Ecto neural progenitor cell (in vitro differentiated cells): Measurements from ENCODE around the gene XYLT1.
A peak's percentile ranks its signal among the peaks of the same experiment; 100 is the strongest.
"Not testable (repeated sequence)": the region's sequence is repeated elsewhere in the genome, so short reads cannot be mapped to it uniquely, and the experiment has no call there.

ENCODE experiments used
- DNase-seq: peaks from one replicate; pipeline ENCODE4 v3.0.0-alpha.2; 2018; ENCODE audit warnings: low spot score

XYLT1 gene

DNA sequence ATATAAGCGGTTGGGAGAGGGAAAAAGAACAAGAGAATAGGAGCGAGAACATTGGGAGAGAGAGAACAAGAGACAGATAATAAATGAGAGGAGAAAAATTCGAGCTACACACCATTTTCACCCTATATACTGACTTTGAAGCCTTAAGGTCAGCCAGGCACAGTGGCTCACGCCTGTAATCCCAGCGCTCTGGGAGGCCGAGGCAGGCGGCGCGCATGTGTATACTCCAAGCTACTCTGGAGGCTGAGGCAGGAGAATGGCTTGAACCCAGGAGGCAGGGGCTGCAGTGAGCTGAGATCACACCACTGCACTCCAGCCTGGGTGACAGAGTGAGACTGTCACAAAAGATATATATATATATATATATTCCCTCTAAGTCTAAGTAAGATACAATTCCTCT is 164.5 kb downstream of the XYLT1 start:
- DNase-seq: not testable (repeated sequence)

DNA sequence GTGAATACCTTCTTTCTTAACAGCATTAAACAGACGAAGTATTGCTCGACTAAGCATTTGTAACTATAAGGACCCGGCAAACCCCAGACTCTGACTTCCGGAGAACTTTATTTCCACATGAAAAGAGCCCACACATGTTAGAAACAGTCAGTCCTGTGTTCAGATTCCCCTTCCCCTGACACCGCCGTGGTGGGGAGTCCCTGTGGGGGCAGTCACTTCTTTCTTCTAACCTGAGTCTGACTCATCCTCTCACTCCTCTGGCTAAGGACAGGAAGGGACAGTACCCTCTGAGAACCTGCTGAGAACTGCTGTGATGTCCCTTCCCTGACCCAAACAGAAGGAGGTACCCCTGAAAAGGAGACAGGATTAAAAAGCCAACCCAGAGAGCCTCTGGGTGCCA is 165.1 kb downstream of the XYLT1 start:
- DNase-seq: no peak

DNA sequence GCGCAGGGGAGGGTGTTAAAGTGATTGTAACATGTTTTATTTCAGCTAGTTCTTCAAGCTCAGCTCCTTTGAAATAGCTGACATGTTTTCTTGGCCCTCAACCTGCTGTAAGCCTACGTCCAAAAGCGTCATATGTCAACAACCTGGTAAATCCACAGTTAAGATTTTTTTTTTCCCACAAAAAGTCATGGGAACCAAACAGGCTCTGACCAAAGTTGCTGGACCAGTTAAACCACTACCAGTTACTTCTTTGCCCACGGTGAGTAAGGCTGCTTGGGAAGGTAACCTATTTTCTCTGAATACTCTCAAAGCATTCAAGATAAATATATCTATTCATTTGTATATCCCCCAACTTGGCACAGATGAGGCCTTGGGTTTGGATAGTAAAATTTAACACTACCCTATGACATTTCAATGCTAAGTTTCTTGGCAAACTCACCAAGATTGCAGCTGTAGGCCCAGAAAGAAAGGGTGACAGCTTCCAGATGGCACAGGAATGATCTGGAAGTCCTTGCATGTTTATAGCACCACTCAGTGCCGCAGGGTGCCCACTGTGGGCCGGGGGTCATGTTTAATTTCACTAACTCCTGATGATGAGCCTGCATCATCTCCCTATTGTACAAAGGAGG is 166.2 kb downstream of the XYLT1 start:
- DNase-seq: no peak

DNA sequence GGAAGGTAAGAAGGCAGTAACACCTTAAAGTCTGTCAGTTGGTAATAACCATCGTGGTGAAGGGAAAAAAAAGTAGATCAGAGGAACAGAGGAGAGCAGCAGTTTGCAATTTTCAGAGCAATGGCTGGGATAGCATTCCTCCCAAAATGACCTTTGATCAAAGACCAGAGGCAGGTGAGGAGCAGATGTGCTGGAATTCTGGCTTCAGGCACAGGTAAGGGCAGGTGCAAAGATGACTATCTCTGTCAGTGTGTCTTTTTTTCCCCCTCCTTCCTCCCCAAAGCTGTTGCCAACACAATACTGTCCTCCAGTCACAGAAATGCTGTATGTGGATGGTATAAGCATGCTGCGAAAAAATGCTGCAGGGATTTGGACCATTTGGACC is 166.7 kb downstream of the XYLT1 start:
- DNase-seq: no peak

DNA sequence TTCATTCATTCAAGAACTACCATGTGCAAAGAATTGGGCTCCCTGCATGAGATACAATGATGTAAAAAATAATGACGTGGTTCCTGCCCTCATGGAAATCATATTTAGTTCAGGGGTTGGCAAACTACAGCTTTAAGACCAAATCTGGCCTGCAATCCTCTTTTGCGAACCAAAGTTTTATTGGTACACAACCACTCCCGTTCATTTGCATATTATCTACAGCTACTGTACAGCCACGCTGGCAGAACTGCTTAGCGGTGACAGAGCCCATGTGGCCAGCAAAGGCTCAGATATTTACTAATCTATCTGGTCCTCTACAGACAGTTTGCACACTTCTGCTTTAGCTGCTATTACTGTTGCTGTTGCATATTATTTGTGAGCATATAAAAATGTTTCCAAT is 167.7 kb downstream of the XYLT1 start:
- DNase-seq: no peak

DNA sequence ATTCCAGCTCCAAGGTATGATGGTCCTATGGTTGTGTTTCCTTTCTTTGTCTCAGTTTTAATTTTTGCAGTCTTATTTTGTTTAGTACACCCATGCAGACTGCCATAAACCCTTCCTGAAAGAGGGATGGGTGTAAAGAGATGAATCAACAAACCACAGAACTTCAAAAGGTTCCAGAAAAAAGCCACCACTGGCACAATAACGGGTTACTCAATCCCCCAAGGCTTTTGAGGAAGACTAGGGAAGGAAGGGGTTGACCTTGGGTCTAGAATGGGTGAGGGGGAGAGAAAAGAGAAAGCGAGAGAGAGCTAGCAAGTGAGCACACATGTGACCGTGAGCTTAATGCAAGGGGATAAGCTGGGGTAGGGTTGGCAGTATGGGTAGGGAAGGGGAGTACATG is 168.1 kb downstream of the XYLT1 start:
- no peak for DNase-seq

DNA sequence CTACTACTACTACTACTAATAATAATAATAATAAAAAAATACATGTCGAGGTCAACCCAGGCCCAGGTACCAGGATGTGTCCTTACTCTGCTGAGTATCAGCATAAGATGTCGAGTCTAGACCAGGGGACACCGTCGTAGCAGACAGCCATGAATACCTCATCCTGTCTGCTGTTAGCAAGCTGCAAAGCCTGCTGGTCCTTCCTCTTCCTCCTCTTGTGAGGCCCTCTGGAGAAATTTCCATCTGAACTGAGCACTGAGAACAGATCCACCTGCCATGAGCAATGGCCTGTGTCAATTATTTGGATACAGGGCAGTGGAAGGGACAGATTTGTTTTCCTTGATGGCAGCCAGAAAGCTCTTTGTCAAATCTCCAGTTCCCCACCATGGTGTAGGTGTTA is 168.5 kb downstream of the XYLT1 start:
- no peak for DNase-seq

DNA sequence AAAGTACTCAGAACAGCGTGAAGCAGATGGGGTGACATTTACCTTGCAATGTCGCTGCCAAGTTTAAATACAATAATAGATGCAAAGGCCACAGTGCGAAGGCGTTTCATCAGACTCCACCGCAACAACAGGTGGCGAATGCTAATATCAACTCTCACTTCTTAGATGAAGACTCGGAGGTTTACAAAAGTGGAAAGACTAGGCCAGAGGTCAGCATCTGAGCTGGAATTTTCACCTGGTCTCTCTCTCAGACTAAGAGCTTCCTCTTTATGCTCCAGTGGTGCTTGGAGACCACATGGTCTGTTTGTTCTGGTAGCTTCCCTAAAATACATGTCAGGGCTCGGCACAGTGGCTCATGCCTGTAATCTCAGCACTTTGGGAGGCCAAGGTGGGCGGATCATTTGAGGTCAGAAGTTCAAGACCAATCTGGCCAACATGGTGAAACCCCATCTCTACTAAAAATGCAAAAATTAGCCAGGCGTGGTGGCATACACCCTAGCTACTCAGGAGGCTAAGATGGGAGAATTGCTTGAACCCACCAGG is 169.1 kb downstream of the XYLT1 start:
- no peak for DNase-seq

DNA sequence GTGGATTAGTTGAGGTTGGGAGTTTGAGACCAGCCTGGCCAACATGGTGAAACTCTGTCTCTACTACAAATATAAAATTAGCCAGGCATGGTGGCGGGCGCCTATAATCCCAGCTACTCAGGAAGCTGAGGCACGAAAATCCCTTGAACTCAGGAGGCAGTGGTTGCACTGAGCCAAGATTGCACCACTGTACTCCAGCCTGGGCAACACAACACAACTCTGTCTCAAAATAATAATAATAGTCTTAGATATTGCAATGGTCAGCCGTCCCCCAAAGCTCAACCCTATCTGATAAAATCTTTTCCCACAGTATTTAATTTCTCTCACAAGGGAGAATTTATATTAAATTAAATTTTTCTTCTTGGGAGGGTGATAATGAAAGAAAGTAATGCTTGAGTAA is 169.6 kb downstream of the XYLT1 start:
- no peak for DNase-seq

DNA sequence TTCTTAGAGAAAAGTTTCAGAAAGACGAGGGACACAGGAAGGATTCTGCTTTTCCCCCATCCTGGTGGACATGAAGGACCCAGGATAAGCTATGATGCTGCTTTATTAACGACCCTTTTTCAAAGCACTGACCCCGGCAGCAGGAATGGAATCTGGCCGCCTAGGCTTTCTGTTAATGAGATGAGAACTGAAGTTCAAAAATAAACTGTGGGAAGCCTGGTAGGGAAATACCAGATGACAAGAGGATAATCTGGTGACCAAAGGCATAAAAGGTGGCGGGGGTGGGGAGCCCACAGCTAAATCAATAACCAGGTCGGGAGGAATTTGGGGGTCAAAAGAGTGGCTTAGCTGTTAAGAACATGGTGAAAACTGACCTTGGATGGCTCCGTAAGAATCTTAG is 171.0 kb downstream of the XYLT1 start:
- no peak for DNase-seq

DNA sequence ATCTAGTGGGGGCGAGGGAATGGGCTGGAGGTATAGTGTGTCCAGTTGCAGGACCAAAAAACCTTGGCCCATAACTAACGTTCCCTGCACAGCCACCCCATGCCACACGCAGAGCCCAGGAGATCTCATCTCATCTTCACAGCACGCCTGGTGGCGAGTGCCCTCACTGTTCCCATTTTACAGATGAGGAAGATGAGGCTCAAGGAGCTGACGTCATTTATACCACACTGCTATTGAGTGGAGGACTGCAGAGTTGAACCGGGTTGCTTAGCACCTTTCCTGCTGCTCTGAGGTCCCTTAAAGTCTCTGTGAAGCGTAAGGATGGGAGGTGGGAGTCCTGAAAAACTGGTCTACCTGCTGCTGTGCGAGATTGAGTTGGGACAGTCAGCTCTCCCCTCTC is 172.5 kb downstream of the XYLT1 start:
- DNase-seq: no peak

DNA sequence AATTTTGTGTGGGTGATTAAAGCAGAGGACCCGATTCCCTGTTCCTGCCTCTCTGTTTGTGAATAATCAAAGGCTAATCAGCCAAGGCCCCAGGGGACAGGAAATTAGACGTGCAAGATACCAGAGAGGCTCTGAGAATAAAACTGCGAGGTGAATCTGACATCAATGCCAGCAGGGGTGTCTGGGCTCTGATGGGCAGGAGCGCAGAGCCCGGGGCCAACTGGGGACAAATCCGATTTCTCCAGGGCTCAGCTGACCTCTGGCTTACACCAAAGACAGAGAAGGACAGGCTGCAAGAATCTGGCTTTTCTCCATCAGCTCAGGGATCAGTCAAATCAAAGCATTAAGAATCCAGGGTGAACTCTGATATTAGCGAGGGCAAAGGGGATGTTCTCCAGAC is 174.3 kb downstream of the XYLT1 start:
- peak; percentile 56 for DNase-seq

DNA sequence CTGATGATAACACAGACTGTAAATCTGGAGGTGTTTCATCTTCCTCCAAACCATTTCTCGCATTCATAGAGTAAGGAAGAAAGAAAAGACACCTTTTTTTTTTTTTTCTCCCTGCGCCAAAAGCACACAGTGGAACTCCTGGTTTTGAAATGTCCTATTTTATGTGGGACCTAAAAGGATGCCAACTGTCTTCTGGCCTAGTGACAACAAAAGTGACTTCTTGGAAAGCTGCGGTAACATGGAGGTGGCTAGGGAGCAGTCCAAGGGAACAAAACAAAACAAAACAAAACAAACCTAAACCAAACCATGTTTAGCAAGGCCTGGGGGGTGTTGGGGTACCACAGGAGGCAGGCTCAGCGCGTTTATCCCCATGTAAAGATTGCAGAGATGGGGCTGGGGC is 174.8 kb downstream of the XYLT1 start:
- DNase-seq: no peak

DNA sequence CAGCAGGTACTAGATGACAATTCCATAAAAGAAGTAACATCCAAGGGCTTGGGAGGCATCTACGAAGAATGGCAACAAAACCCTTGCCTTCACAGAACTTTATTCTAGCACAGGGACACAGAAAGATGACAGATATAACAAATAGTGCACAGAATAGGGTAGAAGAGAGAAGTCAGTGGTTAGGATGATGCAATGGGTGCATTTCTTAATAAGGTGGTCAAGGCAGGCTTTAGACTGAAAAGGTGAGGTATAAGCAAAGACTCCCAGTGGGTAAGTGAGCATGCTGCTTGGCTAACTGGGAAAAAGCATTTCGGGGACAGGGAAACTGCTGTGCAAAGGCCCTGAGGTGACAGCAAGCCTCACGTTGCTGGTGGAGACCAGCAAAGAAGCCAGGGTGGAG is 175.9 kb downstream of the XYLT1 start:
- DNase-seq: no peak

DNA sequence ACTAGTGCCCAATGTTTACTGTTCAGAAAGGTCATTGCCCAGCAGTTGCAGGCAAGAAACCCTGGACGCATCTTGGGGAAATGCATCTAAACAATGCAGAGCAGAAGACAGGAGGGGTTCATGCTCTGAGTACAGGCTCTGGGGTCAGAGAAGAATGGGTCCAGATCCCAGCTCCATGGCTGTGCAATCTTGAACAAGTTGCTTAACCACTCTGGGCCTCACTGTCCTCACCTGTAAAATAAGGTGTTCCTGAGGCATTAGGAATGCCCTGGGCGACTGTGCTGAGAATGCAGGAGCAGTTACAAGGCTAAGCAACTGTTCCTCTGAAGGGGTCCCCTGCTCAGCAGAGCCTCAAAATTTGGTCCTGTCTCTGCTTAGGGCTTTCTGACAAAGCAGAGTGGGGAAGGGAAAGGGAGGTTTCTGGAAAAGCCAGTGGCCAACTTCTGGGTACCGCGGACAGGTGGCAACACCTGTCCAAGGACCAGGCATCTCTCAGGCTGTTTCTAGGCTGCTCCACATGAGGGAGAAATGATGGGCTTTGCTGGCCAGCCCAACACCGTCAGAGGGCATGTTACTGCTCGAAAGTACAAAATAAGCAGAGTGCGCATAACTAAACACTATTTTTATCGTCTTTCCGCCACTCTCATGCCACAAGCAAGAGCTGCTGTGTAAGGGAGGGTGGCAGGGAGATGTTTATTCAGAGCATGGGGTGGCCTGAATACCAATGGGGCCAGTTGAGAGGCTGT is 176.8 kb downstream of the XYLT1 start:
- DNase-seq: no peak

DNA sequence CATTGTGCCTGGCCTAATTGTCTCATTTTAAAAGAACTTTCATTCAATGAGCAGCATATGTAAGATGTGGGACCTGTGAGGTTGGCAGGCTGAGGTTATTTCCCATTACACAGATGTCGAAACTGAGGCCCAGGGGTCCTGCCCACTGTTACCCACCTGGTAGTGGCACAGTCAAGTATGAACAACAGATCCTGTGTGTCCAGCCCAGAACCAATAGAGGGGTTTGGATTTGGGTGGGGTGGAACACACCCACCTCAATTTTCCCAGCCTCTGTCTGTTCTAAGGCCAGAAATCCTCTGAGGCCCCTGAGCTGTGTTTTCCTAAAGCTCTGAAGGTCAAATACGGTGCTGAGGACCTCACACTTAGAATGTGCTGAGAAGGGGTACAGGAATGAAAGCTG is 179.5 kb downstream of the XYLT1 start:
- no peak for DNase-seq

DNA sequence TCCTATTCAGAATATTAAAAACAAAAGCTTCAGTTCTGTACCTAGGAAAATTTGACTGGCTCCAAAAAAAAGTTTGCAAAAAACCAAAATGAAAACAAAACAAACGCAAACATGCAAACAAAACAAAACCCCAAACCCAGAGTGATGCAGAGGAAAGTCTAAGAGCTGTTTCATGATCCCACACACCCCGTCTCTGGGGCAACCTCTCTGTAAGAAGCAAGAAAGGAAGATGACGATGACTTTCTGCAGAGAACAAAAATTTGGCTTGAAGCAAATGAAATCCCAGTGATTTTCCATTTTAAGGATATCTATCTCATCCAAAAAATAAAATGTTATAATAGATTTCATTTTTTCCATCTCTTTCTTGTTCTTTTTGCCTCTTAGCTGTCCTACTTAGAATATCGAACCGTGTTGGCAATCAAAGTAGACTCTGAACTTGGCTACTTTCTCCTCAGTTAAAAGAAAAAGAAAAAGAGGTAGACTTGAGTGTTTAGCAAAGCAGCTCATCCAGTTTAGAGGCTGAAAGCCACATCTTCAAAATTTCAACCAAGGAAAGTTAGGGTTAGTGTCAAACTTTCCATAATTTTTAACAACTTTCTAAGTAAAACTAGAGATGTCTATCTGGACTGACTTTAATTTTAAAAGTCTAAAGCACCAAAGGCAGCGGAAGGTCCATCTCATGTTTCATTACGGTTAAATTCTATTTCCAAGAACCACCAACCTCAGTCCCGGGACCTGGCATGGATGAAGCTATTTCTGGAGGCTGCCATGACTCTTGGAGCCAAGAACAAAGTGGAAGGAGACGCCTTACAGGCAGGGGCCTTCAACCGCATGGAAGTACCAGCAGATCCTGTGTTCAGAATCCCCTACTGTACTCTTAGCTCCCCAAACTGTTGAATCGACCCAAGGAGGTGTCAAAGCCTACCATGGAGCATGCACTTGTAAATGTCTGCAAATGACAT is 180.8 kb downstream of the XYLT1 start:
- DNase-seq: no peak

DNA sequence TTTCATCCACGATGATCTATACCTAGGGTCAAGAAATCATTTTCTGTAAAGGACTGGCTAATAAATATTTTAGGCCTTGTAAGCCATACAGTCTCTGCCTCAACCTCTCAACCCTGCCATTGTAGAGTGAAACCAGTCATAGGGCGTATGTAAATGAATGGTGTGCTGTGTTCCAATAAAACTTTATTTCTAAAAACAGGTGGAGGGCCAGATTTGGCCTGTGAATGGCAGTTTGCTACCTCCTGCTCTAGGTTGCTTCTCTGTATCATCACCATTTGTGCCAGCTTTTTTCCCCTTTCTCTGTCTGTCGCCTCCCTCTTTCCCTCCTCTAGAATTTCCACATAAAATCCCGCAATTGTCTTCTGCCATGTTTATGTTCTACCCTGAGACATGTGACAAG is 181.7 kb downstream of the XYLT1 start:
- no peak for DNase-seq

DNA sequence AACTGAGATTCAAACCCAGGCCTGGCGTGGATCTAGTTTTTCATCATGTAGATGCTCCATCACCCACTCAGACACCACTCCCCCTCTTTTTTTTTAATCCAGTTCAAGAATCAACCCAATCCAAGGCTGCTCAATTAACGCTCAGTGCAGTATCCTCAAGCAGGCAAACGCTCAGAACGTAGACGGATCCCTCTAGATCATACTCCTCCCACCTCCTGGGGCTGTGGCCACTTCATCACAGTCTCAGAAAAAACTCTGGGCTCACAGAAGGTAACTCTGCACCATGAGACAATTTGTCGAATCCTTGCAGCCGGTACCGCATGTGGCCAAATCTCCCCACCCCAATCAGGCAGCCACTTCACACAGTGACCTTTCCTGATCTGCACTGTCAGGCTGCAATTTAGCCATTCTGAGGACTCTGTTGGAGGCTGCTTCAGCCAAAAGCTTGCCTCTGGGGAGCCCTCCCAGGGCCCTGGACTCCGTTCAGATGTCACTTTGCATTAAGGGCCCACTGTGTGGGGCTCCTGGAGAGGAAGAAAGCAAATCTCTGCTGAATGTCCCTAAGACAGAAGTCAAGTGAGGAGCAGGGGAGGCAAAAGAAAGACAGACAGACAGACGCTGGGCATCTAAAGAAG is 183.5 kb downstream of the XYLT1 start:
- peak; percentile 57 for DNase-seq

DNA sequence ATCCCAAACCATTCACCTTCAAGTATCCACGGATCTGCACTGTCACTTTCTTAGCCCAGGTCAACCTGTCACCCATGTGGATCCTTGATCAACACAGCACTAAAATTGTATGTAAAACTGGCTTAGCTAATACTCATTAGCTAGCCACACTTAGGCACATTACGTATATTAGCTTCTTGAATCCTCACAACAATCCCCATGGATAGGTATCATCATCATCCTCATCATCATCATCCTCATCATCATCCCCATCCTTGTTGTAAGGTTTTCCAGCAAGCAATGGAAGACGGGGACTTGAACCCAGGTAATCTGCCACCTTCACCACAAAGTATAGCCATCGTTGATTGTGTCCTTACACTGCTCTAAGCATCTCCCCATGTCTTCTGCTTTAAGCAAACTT is 184.3 kb downstream of the XYLT1 start:
- no peak for DNase-seq

DNA sequence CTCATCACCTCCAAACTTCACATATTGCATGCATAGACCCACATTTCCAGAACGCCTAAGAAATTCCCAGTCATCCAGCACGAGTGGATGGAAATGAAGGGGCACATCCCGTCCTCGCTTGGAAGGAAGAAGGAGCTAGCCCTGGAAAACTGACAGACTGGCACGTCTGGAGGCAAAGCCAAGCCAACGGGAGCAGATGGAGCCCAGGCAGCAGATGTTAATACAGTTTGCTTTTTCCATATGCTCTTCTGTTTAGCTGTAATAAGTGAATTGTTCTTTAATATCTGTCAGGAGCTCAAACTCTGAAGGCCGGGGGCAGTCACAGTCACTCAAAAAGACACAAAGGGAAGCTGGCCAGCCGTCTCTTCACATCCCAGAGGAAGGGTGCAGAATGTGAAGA is 187.7 kb downstream of the XYLT1 start:
- DNase-seq: no peak

DNA sequence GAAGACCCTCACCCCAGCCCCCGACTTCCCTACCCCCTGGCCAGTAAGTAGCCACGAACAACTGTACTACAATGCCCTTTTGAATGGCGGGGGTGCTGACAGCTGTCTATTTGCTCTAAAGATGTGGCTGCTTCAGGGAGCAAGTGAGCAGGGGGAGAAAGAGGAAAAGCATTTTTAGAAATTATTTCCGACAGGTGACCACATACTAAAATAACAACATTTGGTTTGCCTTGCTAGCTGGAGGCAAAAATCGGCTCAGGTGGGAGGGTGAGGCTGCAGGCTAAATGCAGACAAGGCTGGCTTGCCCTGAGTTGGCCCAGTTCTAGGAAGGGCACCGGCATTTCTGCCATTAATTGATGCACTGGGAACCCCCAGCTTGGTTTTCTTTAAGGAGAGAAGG is 188.5 kb downstream of the XYLT1 start:
- no peak for DNase-seq
